Activated CD4-positive, alpha-beta T cell treated with anti-CD3 and anti-CD28 coated beads for 48 hours (primary cell): ENCODE data around the gene GDPGP1.
A peak's percentile ranks its signal among the peaks of the same experiment; 100 is the strongest.

ENCODE experiments used
- DNase-seq: peaks from one replicate; pipeline ENCODE4 v3.0.0-alpha.2; 2020

Gene GDPGP1

GRCh38 chr15:90205050-90205848, 28.8 kb upstream of the GDPGP1 start:
- no peak for DNase-seq

- no peak for DNase-seq
These were observed 28.1 kb upstream of the GDPGP1 start for GRCh38 chr15:90205886-90206285.

- no peak for DNase-seq
These were observed 26.8 kb upstream of the GDPGP1 start for GRCh38 chr15:90207252-90207651.

DNA sequence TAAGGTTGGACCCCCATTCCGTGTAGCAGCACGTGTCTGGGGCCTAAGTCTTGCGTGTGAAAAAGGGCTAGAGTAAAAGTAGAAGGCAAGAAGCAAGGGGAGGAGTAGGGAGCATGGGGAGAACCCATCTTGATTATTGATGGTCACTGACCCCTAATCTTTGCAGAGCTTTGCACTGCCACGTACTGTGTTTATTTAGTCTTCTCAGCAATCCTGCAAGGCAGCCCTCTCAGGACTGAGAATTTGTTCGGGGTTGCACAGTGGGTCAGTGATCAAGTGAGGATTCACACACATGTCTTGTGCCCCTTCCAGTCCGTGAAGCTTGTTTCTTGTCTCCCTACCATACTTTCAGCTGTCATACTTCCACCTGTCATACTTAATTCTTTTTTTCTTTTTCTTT, 25.7 kb upstream of the GDPGP1 start:
- no peak for DNase-seq

- DNase-seq = peak; percentile 47
These were observed 24.4 kb upstream of the GDPGP1 start for GRCh38 chr15:90209591-90209990.

GRCh38 chr15:90210593-90210992, 23.4 kb upstream of the GDPGP1 start:
- no peak for DNase-seq

DNA sequence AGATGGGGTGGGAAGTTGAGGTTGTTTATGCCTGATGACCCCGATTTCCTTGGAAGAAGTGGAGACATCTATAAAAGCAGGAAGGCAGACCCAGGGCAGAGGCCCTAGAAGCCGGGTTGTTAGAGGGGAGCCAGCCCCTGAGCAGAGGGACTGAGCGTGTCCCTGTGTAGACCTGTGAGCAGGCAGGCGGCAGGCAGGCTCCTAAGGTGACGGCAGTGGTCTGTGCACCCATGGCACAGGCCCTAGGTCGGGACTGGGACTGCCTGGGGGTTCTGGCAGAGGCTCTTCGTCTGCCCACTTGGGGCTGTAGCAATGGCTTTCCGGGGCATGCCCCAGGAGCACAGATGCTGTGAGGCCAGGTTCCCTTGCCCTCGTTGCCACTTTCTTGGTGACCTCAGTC, 23.0 kb upstream of the GDPGP1 start:
- DNase-seq = no peak

- DNase-seq = no peak
These were observed 22.4 kb upstream of the GDPGP1 start for GRCh38 chr15:90211440-90212143.

DNA sequence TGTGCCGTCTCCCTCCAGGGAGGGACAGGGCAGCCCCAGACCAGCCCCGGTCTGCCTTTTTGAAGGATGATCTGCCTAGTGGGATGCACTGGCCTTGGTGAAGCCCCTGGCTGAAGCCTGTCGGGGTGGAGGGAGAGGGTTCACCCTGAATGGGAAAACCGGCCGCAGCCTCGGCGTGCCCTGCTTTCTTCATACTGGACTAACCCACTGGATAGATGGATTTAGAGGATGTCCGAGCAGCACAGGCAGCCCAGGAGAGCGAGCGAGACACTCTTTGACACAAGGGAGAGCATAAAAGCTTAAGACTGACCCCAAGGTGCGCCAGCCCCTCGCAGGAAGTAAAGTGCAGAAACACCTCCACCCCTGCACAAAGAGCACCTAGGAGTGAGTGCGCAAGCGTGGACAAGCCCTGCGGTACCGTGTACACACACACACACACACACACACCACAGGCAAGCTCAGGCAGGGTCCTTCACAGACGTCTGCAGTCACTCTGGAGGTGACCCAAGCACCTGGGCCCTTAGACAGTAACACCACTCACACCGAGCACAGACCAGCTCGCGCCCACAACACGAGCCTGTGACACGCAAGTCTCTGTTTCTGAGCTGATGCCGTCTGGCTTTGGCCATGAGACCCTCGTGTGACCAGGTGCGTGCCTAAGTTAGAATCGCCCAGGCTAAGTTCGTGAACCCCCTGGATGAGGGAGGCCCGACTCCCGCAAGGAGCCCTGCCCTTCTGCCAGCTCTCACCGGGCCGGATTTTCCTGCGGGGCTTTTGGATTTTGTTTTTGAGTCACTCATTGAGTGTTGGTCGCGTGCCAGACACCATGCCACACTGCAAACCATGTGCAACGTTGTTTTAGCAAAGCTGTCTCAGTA, 21.5 kb upstream of the GDPGP1 start:
- DNase-seq = no peak

- DNase-seq = no peak
These were observed 20.7 kb upstream of the GDPGP1 start for GRCh38 chr15:90213122-90213817.

- DNase-seq = no peak
These were observed 20.2 kb upstream of the GDPGP1 start for GRCh38 chr15:90213818-90214204.

- DNase-seq = no peak
These were observed 19.3 kb upstream of the GDPGP1 start for GRCh38 chr15:90214553-90215196.

DNA sequence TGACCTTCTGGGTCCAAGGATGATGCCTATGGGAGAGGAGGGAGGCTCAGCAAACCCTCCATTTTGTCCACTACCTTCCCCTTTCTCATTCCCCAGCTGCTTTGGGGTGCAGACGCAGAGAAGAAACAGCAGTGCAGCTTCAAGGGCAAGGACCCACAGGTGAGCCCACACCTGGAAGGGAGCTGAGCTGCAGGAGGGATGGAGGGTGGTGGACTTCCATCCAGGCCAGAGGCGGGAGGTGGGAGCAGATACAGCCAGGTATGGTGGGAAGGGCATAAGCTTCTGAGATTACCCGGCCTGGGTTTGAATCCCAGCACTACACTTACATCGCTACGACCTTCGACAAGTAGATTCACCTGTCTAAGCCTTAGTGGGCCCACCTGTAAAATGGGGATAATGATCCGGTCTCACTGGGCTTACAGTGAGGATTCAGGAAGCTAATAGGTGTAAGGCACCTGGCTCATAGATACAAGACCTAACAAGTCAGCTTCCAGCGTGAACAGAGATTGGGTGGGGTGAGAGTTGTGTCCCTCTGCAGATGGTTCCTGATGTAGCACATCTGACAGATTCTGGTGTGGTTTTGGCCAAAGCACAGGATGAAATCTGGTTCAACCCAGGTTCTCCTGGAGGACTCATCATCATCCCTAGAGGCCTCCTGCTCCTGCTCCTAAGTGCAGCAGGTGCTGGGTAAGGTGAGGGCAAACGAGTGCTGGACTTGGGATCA, 16.2 kb upstream of the GDPGP1 start:
- DNase-seq = no peak

DNA sequence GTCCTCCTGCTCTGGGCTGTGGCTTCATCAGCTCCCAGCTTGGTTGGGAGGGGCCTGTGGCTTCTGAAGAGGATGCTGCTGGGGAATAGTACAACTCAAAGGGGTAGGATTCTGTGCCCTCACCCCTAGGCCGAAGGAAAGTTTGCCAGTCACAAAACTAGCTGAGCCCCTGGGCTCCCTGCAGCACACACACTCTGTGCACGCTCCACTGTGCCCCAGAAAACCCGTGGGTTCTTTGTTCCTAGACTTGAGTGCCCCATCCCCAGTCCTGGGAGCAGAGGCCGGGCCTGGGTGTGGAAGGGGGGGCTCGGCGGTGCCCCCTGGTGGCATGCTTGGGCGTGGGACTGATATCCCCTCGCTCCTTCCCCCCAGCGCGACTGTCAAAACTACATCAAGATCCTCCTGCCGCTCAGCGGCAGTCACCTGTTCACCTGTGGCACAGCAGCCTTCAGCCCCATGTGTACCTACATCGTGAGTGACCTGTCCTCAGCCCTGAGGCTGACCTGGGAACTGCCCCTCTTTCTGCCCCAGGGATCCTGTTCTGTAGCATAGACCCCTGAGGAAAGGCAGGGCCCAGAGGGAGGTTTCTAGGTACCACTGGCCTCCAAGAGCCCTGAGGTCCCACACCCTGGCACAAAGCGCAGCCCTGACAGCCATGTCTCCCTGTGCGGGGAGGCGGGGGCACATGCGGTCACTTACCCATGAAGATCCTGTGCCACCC, 14.4 kb upstream of the GDPGP1 start:
- peak; percentile 71 for DNase-seq

DNA sequence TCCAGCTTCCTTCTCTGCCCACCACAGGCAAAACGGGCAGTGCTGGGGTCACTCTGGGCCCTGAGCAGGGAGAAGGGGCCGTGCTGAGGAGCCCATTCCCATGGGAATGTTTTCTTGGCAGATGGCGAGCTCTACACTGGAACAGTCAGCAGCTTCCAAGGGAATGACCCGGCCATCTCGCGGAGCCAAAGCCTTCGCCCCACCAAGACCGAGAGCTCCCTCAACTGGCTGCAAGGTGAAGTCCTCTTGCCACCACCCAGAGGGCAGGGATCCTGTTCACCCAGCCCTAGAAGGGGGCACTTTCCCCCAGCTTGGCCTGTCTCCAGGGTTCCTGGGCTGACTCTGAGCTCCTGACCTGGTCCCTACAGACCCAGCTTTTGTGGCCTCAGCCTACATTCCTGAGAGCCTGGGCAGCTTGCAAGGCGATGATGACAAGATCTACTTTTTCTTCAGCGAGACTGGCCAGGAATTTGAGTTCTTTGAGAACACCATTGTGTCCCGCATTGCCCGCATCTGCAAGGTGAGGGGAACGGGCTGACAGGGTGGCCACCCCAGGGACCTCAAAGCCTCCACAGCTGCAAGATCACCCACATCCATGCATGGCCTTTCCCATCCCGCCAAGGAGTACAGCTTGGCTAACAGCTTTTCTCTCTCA, 12.6 kb upstream of the GDPGP1 start:
- peak; percentile 51 for DNase-seq

GRCh38 chr15:90222547-90222946, 11.5 kb upstream of the GDPGP1 start:
- DNase-seq = no peak

GRCh38 chr15:90223441-90224165, 10.4 kb upstream of the GDPGP1 start:
- DNase-seq = no peak

GRCh38 chr15:90225047-90225446, 9.0 kb upstream of the GDPGP1 start:
- DNase-seq = no peak

- DNase-seq = no peak
These were observed 8.3 kb upstream of the GDPGP1 start for GRCh38 chr15:90225504-90226234.
